Parathyroid adenoma (tissue), 2 donors: Measurements from ENCODE around the gene RIPOR3.

Experiments
- H2AFZ ChIP-seq: fragments of 300-600 bp; sonication (generic); one replicate; pipeline ENCODE4 v1.7.0; 2017; ENCODE audit warnings: antibody characterized with exemption, mild to moderate bottlenecking
- H3K27ac ChIP-seq: fragments of 300-600 bp; sonication (generic); one replicate; pipeline ENCODE4 v1.7.0; 2017
- H3K27me3 ChIP-seq: fragments of 300-600 bp; sonication (generic); one replicate; pipeline ENCODE4 v1.7.0; 2017; ENCODE audit warnings: low read length; ENCODE audit not compliant: control insufficient read depth, insufficient read depth
- H3K36me3 ChIP-seq: fragments of 300-600 bp; sonication (generic); one replicate; pipeline ENCODE4 v1.7.0; 2017; ENCODE audit warnings: low read length; ENCODE audit not compliant: control insufficient read depth, insufficient read depth
- H3K4me1 ChIP-seq: fragments of 300-600 bp; sonication (generic); one replicate; pipeline ENCODE4 v1.7.0; 2017; ENCODE audit warnings: control low read depth
- H3K4me2 ChIP-seq: fragments of 300-600 bp; sonication (generic); one replicate; pipeline ENCODE4 v1.7.0; 2017; ENCODE audit warnings: low read length
- H3K4me3 ChIP-seq: fragments of 300-600 bp; sonication (generic); one replicate; pipeline ENCODE4 v1.7.0; 2017; ENCODE audit warnings: low read depth, low read length
- H3K79me2 ChIP-seq: fragments of 300-600 bp; sonication (generic); one replicate; pipeline ENCODE4 v1.7.0; 2017; ENCODE audit warnings: control low read depth
- H3K9ac ChIP-seq: fragments of 300-600 bp; sonication (generic); one replicate; pipeline ENCODE4 v1.7.0; 2017; ENCODE audit warnings: mild to moderate bottlenecking
- H3K9me3 ChIP-seq: fragments of 300-600 bp; sonication (generic); one replicate; pipeline ENCODE4 v1.7.0; 2017; ENCODE audit warnings: low read length; ENCODE audit not compliant: control insufficient read depth
- CTCF ChIP-seq: fragments of 300-600 bp; sonication (generic); IDR thresholded peaks from one replicate; pipeline ENCODE4 v1.7.0; 2017; ENCODE audit warnings: antibody characterized with exemption, mild to moderate bottlenecking
- donor health status: primary hyperparathyroidism.

The RIPOR3 gene

DNA sequence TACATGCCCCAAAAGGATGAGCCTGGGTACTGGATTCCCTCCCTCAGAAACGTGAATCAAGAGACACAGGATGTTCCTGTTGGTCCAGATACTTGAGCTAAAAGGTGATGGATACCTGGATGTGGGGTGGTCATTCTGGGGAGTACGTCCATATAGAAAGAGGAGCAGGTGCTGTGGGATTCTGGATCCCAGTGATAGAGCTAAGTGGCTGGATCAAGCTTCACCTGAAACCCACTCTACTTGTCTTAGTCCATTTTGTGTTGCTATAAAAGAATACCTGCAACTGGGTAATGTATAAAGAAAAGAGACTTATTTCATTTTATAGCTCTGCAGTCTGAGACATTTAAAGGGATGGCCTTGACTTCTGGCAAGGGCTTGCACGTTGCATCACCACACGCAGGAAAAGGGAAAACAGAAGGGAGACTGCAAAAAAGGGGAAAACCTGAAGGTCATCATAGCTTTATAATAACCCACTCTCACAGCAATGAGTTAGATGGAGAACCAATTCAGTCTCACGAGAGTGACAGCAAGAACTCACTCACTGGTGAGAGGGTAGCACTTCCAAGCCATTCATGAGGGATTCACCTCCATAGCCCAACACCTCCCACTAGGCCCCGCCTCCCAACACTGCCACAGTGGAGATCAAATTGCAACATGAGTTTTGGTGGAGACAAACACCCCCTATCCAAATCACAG, 31.2 kb downstream of the RIPOR3 start:
- Histone ChIP-seq H3K27ac (peak overlapping the region; percentile 69), H3K27me3 (no peaks in the 10 kb centered on the region), H3K9ac (no peak overlapping the region), H2AFZ (no peak overlapping the region), H3K4me1 (peaks cover 13% of the 10 kb centered on the region), H3K79me2 (no peaks in the 10 kb centered on the region), H3K36me3 (no peaks in the 10 kb centered on the region), H3K9me3 (no peaks in the 10 kb centered on the region), H3K4me2 (no peak overlapping the region), H3K4me3 (no peak overlapping the region)
- no peak for TF ChIP-seq CTCF

GRCh38 chr20:50658804-50659380, 32.5 kb downstream of the RIPOR3 start:
- H2AFZ ChIP-seq, result peak overlapping the region; percentile 23
- no peaks in the 10 kb centered on the region for H3K79me2 ChIP-seq
- H3K9me3 ChIP-seq, result no peaks in the 10 kb centered on the region
- peaks cover 13% of the 10 kb centered on the region for H3K4me1 ChIP-seq
- peak overlapping the region; percentile 69 for H3K27ac ChIP-seq
- H3K27me3 ChIP-seq, result no peaks in the 10 kb centered on the region
- H3K36me3 ChIP-seq, result no peaks in the 10 kb centered on the region
- TF ChIP-seq CTCF, result peak; percentile 14
- no peak overlapping the region for H3K9ac ChIP-seq
- H3K4me2 ChIP-seq, result peak overlapping the region; percentile 55
- no peak overlapping the region for H3K4me3 ChIP-seq

DNA sequence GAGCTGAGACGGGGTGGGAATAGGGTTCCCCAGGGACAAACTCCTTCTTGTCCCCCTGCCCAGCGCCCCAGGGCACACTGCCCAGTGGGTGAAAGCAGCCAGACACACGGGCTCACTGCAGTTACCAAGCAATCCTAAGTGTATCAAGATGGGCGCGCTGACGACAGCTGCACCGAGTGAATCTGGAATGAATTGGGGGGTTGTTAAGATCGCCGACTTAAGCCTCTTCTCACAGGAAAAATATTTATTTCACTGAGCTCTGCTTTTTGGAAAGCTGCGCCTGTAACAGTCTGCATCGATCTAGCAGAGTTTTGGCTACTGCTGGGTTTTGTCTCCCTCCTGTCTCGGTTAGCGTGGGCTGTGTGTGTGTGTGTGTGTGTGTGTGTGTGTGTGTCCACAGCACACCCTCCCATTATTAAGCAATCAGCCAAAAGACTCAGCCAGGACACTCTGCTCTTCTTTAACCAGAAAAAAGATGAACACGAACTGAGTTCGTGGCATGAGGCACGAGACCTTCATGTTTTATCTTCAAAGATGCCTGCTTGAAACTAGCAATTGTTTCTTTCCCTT, 35.9 kb downstream of the RIPOR3 start:
- Histone ChIP-seq H3K27me3 (no peaks in the 10 kb centered on the region), H3K27ac (no peak overlapping the region), H3K9ac (no peak overlapping the region), H3K4me2 (no peak overlapping the region), H2AFZ (no peak overlapping the region), H3K79me2 (no peaks in the 10 kb centered on the region), H3K4me1 (peaks cover 4% of the 10 kb centered on the region), H3K4me3 (no peak overlapping the region), H3K9me3 (no peaks in the 10 kb centered on the region), H3K36me3 (no peaks in the 10 kb centered on the region)
- TF ChIP-seq CTCF, result no peak

- Histone ChIP-seq H3K9ac (no peak overlapping the region), H3K4me1 (peaks cover 4% of the 10 kb centered on the region), H3K27ac (no peak overlapping the region), H2AFZ (no peak overlapping the region), H3K27me3 (no peaks in the 10 kb centered on the region), H3K9me3 (no peaks in the 10 kb centered on the region), H3K4me2 (no peak overlapping the region), H3K36me3 (no peaks in the 10 kb centered on the region), H3K79me2 (no peaks in the 10 kb centered on the region), H3K4me3 (no peak overlapping the region)
- no peak for TF ChIP-seq CTCF
Observed at GRCh38 chr20:50654904-50655303, 36.4 kb downstream of the RIPOR3 start.
